Lower leg skin (tissue), 4 donors: ENCODE measurements around the gene ARHGAP10. TPM values are rescaled to one million over a fixed set of nuclear protein-coding genes. Genes with fewer than 3 reads are reported as not detected.

ENCODE experiments used
- DNase-seq, 2 donors: peaks; one replicate each; pipeline ENCODE4 v3.0.0-alpha.2; 2019; ENCODE audit warnings: low spot score in 2 of 2
- H3K4me3 ChIP-seq: fragments of 200-600 bp; sonication (generic); 2 replicates; pipeline ENCODE4 v1.5.1; 2017; ENCODE audit warnings: mild to moderate bottlenecking, low read depth; ENCODE audit not compliant: poor library complexity, severe bottlenecking
- CTCF ChIP-seq, 3 donors: fragments of 450-650 bp; IDR thresholded peaks; one replicate each; pipeline ENCODE4 v1.5.1; 2016; ENCODE audit warnings: antibody characterized with exemption in 3 of 3, mild to moderate bottlenecking in 3 of 3, moderate library complexity in 2 of 3
- POLR2A ChIP-seq, 2 donors: fragments of 450-650 bp; IDR thresholded peaks; one replicate each; pipeline ENCODE4 v1.6.1; 2016 to 2017; ENCODE audit warnings: antibody characterized with exemption in 2 of 2, mild to moderate bottlenecking in 1 of 2, moderate library complexity in 1 of 2
- WGBS, 2 donors: methylation state at CpG; one replicate each; pipeline ENCODE4 v1.1.5; 2018; 5-methylcytosine and 5-hydroxymethylcytosine counted together
- intact Hi-C: fragments of 100-400 bp; cut with DNase I; formaldehyde crosslinking; loops from one replicate; pipeline ENCODE4 v1.15.0; 2023; ENCODE audit warnings: low total_unique reads
- total RNA-seq, 4 donors: library from RNA; depleted of rRNA; stranded (reverse); fragments of >200 nt; gene quantifications; one replicate each; pipeline ENCODE4 v1.1.0, GENCODE V29; 2016

Gene ARHGAP10
- total RNA-seq, 4 donors from 2014 or later, result 30.6 to 45.8 (median 37.9) TPM

- no peak for TF ChIP-seq POLR2A (IDR thresholded peaks at IDR 0.05)
- no peak for TF ChIP-seq CTCF (IDR thresholded peaks at IDR 0.05)
- 92 to 94% methylated on average over 4 of the region's 4 CpGs for WGBS, 2 donors
- no peak for DNase-seq
- intact Hi-C loops, result no loop called here
- no peak overlapping the region for H3K4me3 ChIP-seq
Observed at GRCh38 chr4:147753047-147753446, 21.2 kb downstream of the ARHGAP10 start.

- intact Hi-C loops, result no loop called here
- TF ChIP-seq POLR2A (IDR thresholded peaks at IDR 0.05) (no peak), CTCF (IDR thresholded peaks at IDR 0.05) (no peak)
- no peak overlapping the region for H3K4me3 ChIP-seq
- no peak for DNase-seq
- WGBS, 2 donors, result 55 to 58% methylated on average over 3 of the region's 3 CpGs
Observed at GRCh38 chr4:147754037-147754445, 22.2 kb downstream of the ARHGAP10 start.

- H3K4me3 ChIP-seq, result no peak overlapping the region
- TF ChIP-seq CTCF (IDR thresholded peaks at IDR 0.05) (no peak), POLR2A (IDR thresholded peaks at IDR 0.05) (no peak)
- DNase-seq, result no peak
- intact Hi-C loops, result no loop called here
- 54 to 57% methylated on average over 3 of the region's 3 CpGs for WGBS, 2 donors
Observed at GRCh38 chr4:147755561-147756295, 23.8 kb downstream of the ARHGAP10 start.

GRCh38 chr4:147756417-147756816 lies 24.5 kb downstream of the ARHGAP10 start:
- no peak for DNase-seq
- TF ChIP-seq CTCF (IDR thresholded peaks at IDR 0.05), result no peak
- TF ChIP-seq POLR2A (IDR thresholded peaks at IDR 0.05), result no peak
- H3K4me3 ChIP-seq, result no peak overlapping the region
- intact Hi-C loops, result no loop called here
- 78 to 80% methylated on average over 1 of the region's 1 CpG for WGBS, 2 donors

GRCh38 chr4:147760176-147760575 lies 28.3 kb downstream of the ARHGAP10 start:
- no peak for DNase-seq
- 83 to 85% methylated on average over 6 of the region's 6 CpGs for WGBS, 2 donors
- intact Hi-C loops, result no loop called here
- H3K4me3 ChIP-seq, result no peak overlapping the region
- no peak for TF ChIP-seq CTCF (IDR thresholded peaks at IDR 0.05)

GRCh38 chr4:147760695-147761094 lies 28.8 kb downstream of the ARHGAP10 start:
- 62 to 67% methylated on average over 1 of the region's 1 CpG for WGBS, 2 donors
- H3K4me3 ChIP-seq, result no peak overlapping the region
- intact Hi-C loops, result no loop called here
- TF ChIP-seq POLR2A (IDR thresholded peaks at IDR 0.05) (no peak), CTCF (IDR thresholded peaks at IDR 0.05) (no peak)
- no peak for DNase-seq
